ENCODE measurements around the gene HMGCLL1. TPM values are rescaled to one million over a fixed set of nuclear protein-coding genes. Genes with fewer than 3 reads are reported as not detected.

Gene HMGCLL1
- total and polyA plus RNA-seq, 2 donors (not counting 3 experiments of a cell fraction or from before 2014, with no cell fraction given) = not detected

DNA sequence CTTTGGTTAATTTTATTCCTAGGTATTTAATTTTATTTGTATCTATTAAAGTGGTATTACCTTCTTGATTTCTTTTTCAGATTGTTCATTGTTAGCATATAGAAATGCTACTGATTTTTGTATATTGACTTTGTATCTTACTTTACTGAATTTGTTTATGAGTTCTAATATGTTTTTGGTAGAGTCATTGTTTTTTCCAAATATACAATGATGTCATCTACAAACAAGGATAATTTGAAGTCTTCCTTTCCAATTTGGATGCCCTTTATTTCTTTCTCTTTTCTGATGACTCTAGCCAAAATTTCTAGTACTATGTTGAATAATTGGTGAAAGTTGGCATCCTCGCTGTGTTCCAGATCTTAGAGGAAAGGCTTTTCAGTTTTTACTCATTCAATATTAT is 43.0 kb upstream of the HMGCLL1 start:
- dilution Hi-C loops (cut with MboI; ENCODE audit: extremely low pct_ligation_motif_present, low sequenced_read_pairs) = no loop called here
- no peak overlapping the region for H3K4me3 ChIP-seq (replicated peaks in 1 of 3; ENCODE audit: insufficient read depth in 1 of 3, low read depth in 1 of 3, low read length in 3 of 3)
- POLR2A ChIA-PET = no interaction called here
- no peak overlapping the region for H3K27ac ChIP-seq (ENCODE audit: insufficient read depth, low read depth, low read length)
- H3K36me3 ChIP-seq (ENCODE audit: control insufficient read depth in 2 of 2, extremely low read depth in 1 of 2, insufficient read depth in 2 of 2, low read length in 2 of 2) = no peaks in the 10 kb centered on the region
- H3K4me1 ChIP-seq (ENCODE audit: control insufficient read depth, extremely low read depth, insufficient read depth, low read length) = no peaks in the 10 kb centered on the region
- CTCF ChIA-PET = no interaction called here
- no TSS peak for BruUV-seq (replicated peaks)
- H4K20me1 ChIP-seq (replicated peaks; ENCODE audit: control insufficient read depth, extremely low read depth, insufficient read depth, low read length) = no peaks in the 10 kb centered on the region
- TF ChIP-seq, protein P1, sequence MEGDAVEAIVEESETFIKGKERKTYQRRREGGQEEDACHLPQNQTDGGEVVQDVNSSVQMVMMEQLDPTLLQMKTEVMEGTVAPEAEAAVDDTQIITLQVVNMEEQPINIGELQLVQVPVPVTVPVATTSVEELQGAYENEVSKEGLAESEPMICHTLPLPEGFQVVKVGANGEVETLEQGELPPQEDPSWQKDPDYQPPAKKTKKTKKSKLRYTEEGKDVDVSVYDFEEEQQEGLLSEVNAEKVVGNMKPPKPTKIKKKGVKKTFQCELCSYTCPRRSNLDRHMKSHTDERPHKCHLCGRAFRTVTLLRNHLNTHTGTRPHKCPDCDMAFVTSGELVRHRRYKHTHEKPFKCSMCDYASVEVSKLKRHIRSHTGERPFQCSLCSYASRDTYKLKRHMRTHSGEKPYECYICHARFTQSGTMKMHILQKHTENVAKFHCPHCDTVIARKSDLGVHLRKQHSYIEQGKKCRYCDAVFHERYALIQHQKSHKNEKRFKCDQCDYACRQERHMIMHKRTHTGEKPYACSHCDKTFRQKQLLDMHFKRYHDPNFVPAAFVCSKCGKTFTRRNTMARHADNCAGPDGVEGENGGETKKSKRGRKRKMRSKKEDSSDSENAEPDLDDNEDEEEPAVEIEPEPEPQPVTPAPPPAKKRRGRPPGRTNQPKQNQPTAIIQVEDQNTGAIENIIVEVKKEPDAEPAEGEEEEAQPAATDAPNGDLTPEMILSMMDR (IDR thresholded peaks at IDR 0.05; ENCODE audit: extremely low read depth in 1 of 2, insufficient read depth in 1 of 2, low read depth in 1 of 2, low read length in 2 of 2) = no peak
- TF ChIP-seq JUN (IDR thresholded peaks at IDR 0.05; ENCODE audit: borderline replicate concordance, insufficient read depth, insufficient read length, low read depth) (no peak), GATA2 (IDR thresholded peaks at IDR 0.05; ENCODE audit: insufficient read depth, insufficient read length, low read depth, low read length) (no peak), FOS (IDR thresholded peaks at IDR 0.05; ENCODE audit: borderline replicate concordance, insufficient read depth, low read length) (no peak), POLR2AphosphoS5 (IDR thresholded peaks at IDR 0.05; ENCODE audit: insufficient read depth, low read depth, low read length) (no peak), MYC (IDR thresholded peaks at IDR 0.05; ENCODE audit: low read depth, low read length) (no peak), POLR2A (IDR thresholded peaks at IDR 0.05; ENCODE audit: low read depth, low read length) (no peak), EZH2 (IDR thresholded peaks at IDR 0.05; ENCODE audit: borderline replicate concordance, low read depth, low read length, severe bottlenecking) (no peak)
- TF ChIP-seq, protein P2, sequence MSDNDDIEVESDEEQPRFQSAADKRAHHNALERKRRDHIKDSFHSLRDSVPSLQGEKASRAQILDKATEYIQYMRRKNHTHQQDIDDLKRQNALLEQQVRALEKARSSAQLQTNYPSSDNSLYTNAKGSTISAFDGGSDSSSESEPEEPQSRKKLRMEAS (IDR thresholded peaks at IDR 0.05; ENCODE audit: insufficient read depth, insufficient read length) = no peak
- H3K79me2 ChIP-seq (ENCODE audit: control insufficient read depth, insufficient read depth, low read length) = no peaks in the 10 kb centered on the region
- no peak overlapping the region for H2AFZ ChIP-seq (ENCODE audit: low read depth, low read length)
- FAIRE-seq (no peak), DNase-seq (ENCODE audit: low read depth, low spot score) (no peak)
- intact Hi-C loops (cut with micrococcal nuclease) = no loop called here
- H3K9ac ChIP-seq (replicated peaks; ENCODE audit: extremely low read depth, insufficient read depth, low read length) = no peak overlapping the region
- H3K9me3 ChIP-seq (replicated peaks; ENCODE audit: control insufficient read depth, insufficient read depth, low read length) = no peaks in the 10 kb centered on the region
- H3K27me3 ChIP-seq (ENCODE audit: control insufficient read depth in 2 of 2, insufficient read depth in 2 of 2, low read length in 2 of 2) = no peaks in the 10 kb centered on the region
- no peak overlapping the region for H3K4me2 ChIP-seq (ENCODE audit: insufficient read depth, low read length)
- no peaks in the 10 kb centered on the region for H3K9me1 ChIP-seq (replicated peaks; ENCODE audit: control insufficient read depth, extremely low read depth, insufficient read depth, low read length)
